Measurements from ENCODE around the gene ELAVL2. TPM values are rescaled to one million over a fixed set of nuclear protein-coding genes. Genes with fewer than 3 reads are reported as not detected.

Gene ELAVL2
- total RNA-seq, 1 experiment from 2014 or later = not detected

GRCh38 chr9:23766613-23767012, 59.4 kb downstream of the ELAVL2 start:
- no peak for DNase-seq (ENCODE audit: low read depth, low spot score)
- ChIA-PET CTCF (no interaction called here), POLR2A (no interaction called here)
- Histone ChIP-seq H3K4me3 (ENCODE audit: low read depth in 2 of 2, low read length in 2 of 2) (no peak overlapping the region), H3K4me1 (ENCODE audit: control insufficient read depth, insufficient read depth, low read length) (no peaks in the 10 kb centered on the region), H3K36me3 (ENCODE audit: control insufficient read depth, insufficient read depth, low read length) (no peaks in the 10 kb centered on the region), H3K9me3 (ENCODE audit: control insufficient read depth, insufficient read depth, low read depth, low read length) (no peaks in the 10 kb centered on the region), H3K27ac (ENCODE audit: low read length) (no peak overlapping the region), H3K27me3 (ENCODE audit: control insufficient read depth, insufficient read depth, low read length) (no peaks in the 10 kb centered on the region)
- ATAC-seq = no peak
- in situ Hi-C loops (cut with HindIII; ENCODE audit: low pct_unique_long_range_greater_than_20kb, low sequenced_read_pairs) (no loop called here), intact Hi-C loops (cut with micrococcal nuclease; ENCODE audit: unreplicated experiment) (no loop called here)
- TF ChIP-seq, protein P1, sequence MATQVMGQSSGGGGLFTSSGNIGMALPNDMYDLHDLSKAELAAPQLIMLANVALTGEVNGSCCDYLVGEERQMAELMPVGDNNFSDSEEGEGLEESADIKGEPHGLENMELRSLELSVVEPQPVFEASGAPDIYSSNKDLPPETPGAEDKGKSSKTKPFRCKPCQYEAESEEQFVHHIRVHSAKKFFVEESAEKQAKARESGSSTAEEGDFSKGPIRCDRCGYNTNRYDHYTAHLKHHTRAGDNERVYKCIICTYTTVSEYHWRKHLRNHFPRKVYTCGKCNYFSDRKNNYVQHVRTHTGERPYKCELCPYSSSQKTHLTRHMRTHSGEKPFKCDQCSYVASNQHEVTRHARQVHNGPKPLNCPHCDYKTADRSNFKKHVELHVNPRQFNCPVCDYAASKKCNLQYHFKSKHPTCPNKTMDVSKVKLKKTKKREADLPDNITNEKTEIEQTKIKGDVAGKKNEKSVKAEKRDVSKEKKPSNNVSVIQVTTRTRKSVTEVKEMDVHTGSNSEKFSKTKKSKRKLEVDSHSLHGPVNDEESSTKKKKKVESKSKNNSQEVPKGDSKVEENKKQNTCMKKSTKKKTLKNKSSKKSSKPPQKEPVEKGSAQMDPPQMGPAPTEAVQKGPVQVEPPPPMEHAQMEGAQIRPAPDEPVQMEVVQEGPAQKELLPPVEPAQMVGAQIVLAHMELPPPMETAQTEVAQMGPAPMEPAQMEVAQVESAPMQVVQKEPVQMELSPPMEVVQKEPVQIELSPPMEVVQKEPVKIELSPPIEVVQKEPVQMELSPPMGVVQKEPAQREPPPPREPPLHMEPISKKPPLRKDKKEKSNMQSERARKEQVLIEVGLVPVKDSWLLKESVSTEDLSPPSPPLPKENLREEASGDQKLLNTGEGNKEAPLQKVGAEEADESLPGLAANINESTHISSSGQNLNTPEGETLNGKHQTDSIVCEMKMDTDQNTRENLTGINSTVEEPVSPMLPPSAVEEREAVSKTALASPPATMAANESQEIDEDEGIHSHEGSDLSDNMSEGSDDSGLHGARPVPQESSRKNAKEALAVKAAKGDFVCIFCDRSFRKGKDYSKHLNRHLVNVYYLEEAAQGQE (IDR thresholded peaks at IDR 0.05; ENCODE audit: insufficient read depth in 1 of 2, low read depth in 2 of 2, low read length in 1 of 2) = no peak
- TF ChIP-seq, protein P2, sequence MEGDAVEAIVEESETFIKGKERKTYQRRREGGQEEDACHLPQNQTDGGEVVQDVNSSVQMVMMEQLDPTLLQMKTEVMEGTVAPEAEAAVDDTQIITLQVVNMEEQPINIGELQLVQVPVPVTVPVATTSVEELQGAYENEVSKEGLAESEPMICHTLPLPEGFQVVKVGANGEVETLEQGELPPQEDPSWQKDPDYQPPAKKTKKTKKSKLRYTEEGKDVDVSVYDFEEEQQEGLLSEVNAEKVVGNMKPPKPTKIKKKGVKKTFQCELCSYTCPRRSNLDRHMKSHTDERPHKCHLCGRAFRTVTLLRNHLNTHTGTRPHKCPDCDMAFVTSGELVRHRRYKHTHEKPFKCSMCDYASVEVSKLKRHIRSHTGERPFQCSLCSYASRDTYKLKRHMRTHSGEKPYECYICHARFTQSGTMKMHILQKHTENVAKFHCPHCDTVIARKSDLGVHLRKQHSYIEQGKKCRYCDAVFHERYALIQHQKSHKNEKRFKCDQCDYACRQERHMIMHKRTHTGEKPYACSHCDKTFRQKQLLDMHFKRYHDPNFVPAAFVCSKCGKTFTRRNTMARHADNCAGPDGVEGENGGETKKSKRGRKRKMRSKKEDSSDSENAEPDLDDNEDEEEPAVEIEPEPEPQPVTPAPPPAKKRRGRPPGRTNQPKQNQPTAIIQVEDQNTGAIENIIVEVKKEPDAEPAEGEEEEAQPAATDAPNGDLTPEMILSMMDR (IDR thresholded peaks at IDR 0.05) = no peak
- TF ChIP-seq SIN3A (IDR thresholded peaks at IDR 0.05; ENCODE audit: borderline replicate concordance, insufficient read depth, low read depth, low read length) (no peak), POLR2AphosphoS5 (IDR thresholded peaks at IDR 0.05; ENCODE audit: low read depth, low read length) (no peak), TCF7L2 (IDR thresholded peaks at IDR 0.05; ENCODE audit: low read depth, low read length) (no peak)
- BruUV-seq (replicated peaks) = no TSS peak

GRCh38 chr9:23765561-23765960, 60.5 kb downstream of the ELAVL2 start:
- DNase-seq (ENCODE audit: low read depth, low spot score) (no peak), ATAC-seq (no peak)
- no peaks in the 10 kb centered on the region for H3K27me3 ChIP-seq (ENCODE audit: control insufficient read depth, insufficient read depth, low read length)
- in situ Hi-C loops (cut with HindIII; ENCODE audit: low pct_unique_long_range_greater_than_20kb, low sequenced_read_pairs) = no loop called here
- H3K9me3 ChIP-seq (ENCODE audit: control insufficient read depth, insufficient read depth, low read depth, low read length) = no peaks in the 10 kb centered on the region
- ChIA-PET CTCF (no interaction called here), POLR2A (no interaction called here)
- H3K27ac ChIP-seq (ENCODE audit: low read length) = no peak overlapping the region
- BruUV-seq (replicated peaks) = no TSS peak
- H3K36me3 ChIP-seq (ENCODE audit: control insufficient read depth, insufficient read depth, low read length) = no peaks in the 10 kb centered on the region
- no peaks in the 10 kb centered on the region for H3K4me1 ChIP-seq (ENCODE audit: control insufficient read depth, insufficient read depth, low read length)
- intact Hi-C loops (cut with micrococcal nuclease; ENCODE audit: unreplicated experiment) = no loop called here
- no peak for TF ChIP-seq POLR2AphosphoS5 (IDR thresholded peaks at IDR 0.05; ENCODE audit: low read depth, low read length)
- TF ChIP-seq, protein P2 (IDR thresholded peaks at IDR 0.05) = no peak
- TF ChIP-seq, protein P1 (IDR thresholded peaks at IDR 0.05; ENCODE audit: insufficient read depth in 1 of 2, low read depth in 2 of 2, low read length in 1 of 2) = no peak
- no peak for TF ChIP-seq TCF7L2 (IDR thresholded peaks at IDR 0.05; ENCODE audit: low read depth, low read length)
- TF ChIP-seq SIN3A (IDR thresholded peaks at IDR 0.05; ENCODE audit: borderline replicate concordance, insufficient read depth, low read depth, low read length) = no peak
- H3K4me3 ChIP-seq (ENCODE audit: low read depth in 2 of 2, low read length in 2 of 2) = no peak overlapping the region

Data from Panc1 (cell line).